Calu3 (cell line): ENCODE measurements around the gene CCR5AS.

Experiments used
- BruUV-seq: library from RNA; stranded (reverse); fragments of 400-500 nt; replicated peaks from 2 replicates; lab custom pipeline; 2021; lab: Mats Ljungman, UMichigan
- CTCF ChIA-PET: fragments of 300-600 bp; sonication (Branson Sonifier 250); formaldehyde crosslinking; loops from one replicate; lab custom pipeline; 2022; ENCODE audit warnings: antibody characterized with exemption; lab: Charles Lee
- DNase-seq: peaks from one replicate; pipeline ENCODE4 v3.0.0; 2022
- H3K27ac Mint-ChIP-seq: one replicate; pipeline ENCODE4 v1.8.0; 2022; ENCODE audit warnings: mixed read lengths; ENCODE audit not compliant: unreplicated experiment
- H3K27me3 Mint-ChIP-seq: one replicate; pipeline ENCODE4 v1.8.0; 2022; ENCODE audit warnings: mixed read lengths; ENCODE audit not compliant: unreplicated experiment
- H3K36me3 Mint-ChIP-seq: one replicate; pipeline ENCODE4 v1.8.0; 2022; ENCODE audit warnings: mild to moderate bottlenecking, moderate library complexity, mixed read lengths; ENCODE audit not compliant: insufficient read depth, unreplicated experiment
- H3K4me1 Mint-ChIP-seq: one replicate; pipeline ENCODE4 v1.8.0; 2022; ENCODE audit warnings: mild to moderate bottlenecking, low read depth, mixed read lengths; ENCODE audit not compliant: unreplicated experiment
- H3K4me3 Mint-ChIP-seq: one replicate; pipeline ENCODE4 v1.8.0; 2022; ENCODE audit warnings: mild to moderate bottlenecking, low read depth, moderate library complexity, mixed read lengths; ENCODE audit not compliant: unreplicated experiment
- H3K9me3 Mint-ChIP-seq: one replicate; pipeline ENCODE4 v1.8.0; 2022; ENCODE audit warnings: low read depth, mixed read lengths; ENCODE audit not compliant: unreplicated experiment
- intact Hi-C: fragments of 100-400 bp; cut with micrococcal nuclease; formaldehyde crosslinking; loops from one replicate; pipeline ENCODE4 v1.10.0; 2022; ENCODE audit not compliant: unreplicated experiment
- TF ChIP-seq, protein P1 (sequence below): fragments of 200-600 bp; IDR thresholded peaks from one replicate; pipeline ENCODE4 v1.8.0; 2022; ENCODE audit warnings: antibody characterized with exemption; ENCODE audit not compliant: unreplicated experiment

Gene CCR5AS

DNA sequence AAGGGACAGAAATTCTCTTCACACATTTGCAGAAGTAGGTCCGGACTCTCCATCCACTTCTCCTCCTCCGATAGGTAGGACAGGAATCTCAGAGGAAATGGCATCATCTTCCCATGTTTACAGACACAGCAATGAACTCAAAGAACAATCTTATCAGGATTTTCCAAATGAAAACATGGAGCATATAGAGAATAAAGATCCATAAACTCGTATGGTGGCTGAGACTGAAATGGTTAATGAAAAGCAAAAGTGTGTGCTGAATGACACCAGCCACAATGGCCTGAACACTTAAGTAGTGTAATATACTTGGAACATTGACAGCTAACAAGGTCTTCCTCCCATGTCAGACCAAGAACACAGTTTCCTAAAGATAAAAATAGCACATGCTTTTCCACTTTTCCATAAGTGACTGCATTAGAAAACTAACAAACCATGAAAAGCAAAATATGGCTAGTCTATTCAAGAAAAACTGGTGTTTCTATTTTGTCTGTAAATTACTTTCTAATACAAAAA, 6.0 kb upstream of the CCR5AS start:
- intact Hi-C loops = no loop called here
- TF ChIP-seq, protein P1, sequence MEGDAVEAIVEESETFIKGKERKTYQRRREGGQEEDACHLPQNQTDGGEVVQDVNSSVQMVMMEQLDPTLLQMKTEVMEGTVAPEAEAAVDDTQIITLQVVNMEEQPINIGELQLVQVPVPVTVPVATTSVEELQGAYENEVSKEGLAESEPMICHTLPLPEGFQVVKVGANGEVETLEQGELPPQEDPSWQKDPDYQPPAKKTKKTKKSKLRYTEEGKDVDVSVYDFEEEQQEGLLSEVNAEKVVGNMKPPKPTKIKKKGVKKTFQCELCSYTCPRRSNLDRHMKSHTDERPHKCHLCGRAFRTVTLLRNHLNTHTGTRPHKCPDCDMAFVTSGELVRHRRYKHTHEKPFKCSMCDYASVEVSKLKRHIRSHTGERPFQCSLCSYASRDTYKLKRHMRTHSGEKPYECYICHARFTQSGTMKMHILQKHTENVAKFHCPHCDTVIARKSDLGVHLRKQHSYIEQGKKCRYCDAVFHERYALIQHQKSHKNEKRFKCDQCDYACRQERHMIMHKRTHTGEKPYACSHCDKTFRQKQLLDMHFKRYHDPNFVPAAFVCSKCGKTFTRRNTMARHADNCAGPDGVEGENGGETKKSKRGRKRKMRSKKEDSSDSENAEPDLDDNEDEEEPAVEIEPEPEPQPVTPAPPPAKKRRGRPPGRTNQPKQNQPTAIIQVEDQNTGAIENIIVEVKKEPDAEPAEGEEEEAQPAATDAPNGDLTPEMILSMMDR = no peak
- CTCF ChIA-PET = no interaction called here

DNA sequence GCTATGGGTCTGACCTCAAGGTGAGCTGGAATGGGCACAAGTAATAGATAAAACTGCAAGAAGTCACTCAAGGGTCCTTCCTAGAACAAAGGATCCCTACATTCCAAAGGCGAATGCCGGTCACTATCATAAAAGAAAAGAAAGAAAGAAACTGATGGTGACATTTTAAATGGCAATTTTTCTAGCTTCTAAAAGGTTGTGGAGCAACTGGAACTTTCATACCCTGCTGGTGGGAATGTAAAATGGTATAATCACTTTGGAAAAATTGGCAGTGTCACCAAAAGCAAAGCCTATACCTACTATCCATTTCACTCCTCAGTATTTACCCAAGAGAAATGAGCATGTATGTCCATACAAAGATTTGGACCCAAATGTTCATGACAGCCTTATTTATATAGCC, 4.4 kb upstream of the CCR5AS start:
- TF ChIP-seq, protein P1 = no peak
- DNase-seq = no peak
- no peak overlapping the region for H3K27ac Mint-ChIP-seq
- intact Hi-C loops = no loop called here
- CTCF ChIA-PET = no interaction called here
- H3K4me3 Mint-ChIP-seq = no peak overlapping the region
- no peaks in the 10 kb centered on the region for H3K36me3 Mint-ChIP-seq
- peaks cover 29% of the 10 kb centered on the region for H3K4me1 Mint-ChIP-seq
- no peaks in the 10 kb centered on the region for H3K9me3 Mint-ChIP-seq
- no peaks in the 10 kb centered on the region for H3K27me3 Mint-ChIP-seq
- no TSS peak for BruUV-seq

More for the DNA sequence above, 6.0 kb upstream of the CCR5AS start:
- no peaks in the 10 kb centered on the region for H3K9me3 Mint-ChIP-seq
- no peak overlapping the region for H3K4me3 Mint-ChIP-seq
- DNase-seq = no peak
- H3K27ac Mint-ChIP-seq = no peak overlapping the region
- BruUV-seq = no TSS peak
- no peaks in the 10 kb centered on the region for H3K27me3 Mint-ChIP-seq
- peaks cover 27% of the 10 kb centered on the region for H3K4me1 Mint-ChIP-seq
- no peaks in the 10 kb centered on the region for H3K36me3 Mint-ChIP-seq

DNA sequence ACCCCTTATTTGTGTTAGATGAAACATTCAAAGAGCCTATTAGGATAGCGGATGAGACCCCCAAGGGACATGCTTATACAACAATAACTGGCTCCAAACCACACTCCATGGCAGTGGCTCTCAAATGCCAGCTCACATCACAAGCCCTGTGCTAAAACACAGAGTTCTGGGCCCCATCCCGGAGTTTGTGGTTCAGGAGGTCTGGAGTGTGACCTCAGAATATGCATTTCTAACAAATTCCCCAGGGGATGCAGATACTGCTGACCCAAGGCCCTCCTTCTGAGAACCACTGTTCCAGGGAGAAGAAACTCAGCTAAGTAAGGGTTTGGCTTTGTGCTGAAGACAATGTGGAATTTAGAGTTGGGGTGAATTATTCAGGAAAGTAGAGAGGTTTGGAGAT, 3.8 kb upstream of the CCR5AS start:
- CTCF ChIA-PET = no interaction called here
- Mint-ChIP-seq H3K27me3 (no peaks in the 10 kb centered on the region), H3K27ac (no peak overlapping the region), H3K36me3 (no peaks in the 10 kb centered on the region), H3K4me1 (peaks cover 27% of the 10 kb centered on the region), H3K9me3 (no peaks in the 10 kb centered on the region), H3K4me3 (no peak overlapping the region)
- TF ChIP-seq, protein P1 = no peak
- BruUV-seq = no TSS peak
- DNase-seq = no peak
- intact Hi-C loops = no loop called here

DNA sequence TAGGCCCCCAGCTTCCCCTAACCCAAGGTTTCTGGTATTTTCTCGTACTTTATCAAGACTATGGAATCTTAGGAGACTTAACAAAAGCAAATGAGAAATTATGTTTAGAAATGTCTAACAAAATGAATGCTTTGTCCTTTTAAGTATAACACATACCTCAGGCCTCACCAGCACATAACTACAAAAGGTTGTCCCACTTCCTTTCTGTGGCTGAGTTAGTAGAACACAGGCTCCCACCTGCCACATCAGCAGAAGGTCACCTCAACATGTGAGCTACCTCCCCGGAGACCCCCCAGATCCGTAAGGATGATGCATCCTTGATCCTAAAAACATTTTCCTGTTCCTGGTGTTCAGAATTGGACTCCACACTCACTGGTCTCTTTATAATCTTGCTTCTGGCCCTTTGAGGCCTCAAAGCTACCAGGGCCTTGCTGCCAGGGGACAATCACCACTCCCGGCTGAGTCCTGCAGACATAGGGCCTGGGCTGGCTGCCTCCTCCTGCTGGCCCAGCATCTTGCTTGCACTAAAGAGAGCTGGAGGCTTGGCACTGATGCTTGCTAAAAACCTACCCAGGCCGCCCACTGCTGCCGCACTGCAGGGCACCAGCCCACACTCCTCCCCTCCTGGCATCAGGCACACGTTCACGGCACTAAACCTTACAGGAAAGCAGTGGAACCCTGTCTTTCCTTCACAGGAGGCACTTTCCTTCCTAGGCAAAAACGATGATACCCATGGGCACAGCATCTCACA, 3.0 kb upstream of the CCR5AS start:
- no TSS peak for BruUV-seq
- CTCF ChIA-PET = no interaction called here

More for the DNA sequence above, 3.0 kb upstream of the CCR5AS start:
- Mint-ChIP-seq H3K4me3 (no peak overlapping the region), H3K4me1 (peaks cover 34% of the 10 kb centered on the region), H3K27ac (no peak overlapping the region), H3K36me3 (no peaks in the 10 kb centered on the region), H3K9me3 (no peaks in the 10 kb centered on the region), H3K27me3 (no peaks in the 10 kb centered on the region)
- intact Hi-C loops = no loop called here
- TF ChIP-seq, protein P1 = no peak
- DNase-seq = no peak
